AG09309 (cell line): ENCODE measurements around the gene TIPIN.
"Not testable (repeated sequence)": the region's sequence is repeated elsewhere in the genome, so short reads cannot be mapped to it uniquely, and the experiment has no call there.

ENCODE experiments used
- DNase-seq: peaks from one replicate; pipeline ENCODE4 v3.0.0-alpha.2; 2010; ENCODE audit warnings: low read depth
- H3K4me3 ChIP-seq: 2 replicates; pipeline ENCODE4 v1.5.1; 2011; ENCODE audit warnings: mild to moderate bottlenecking, low read depth, low read length, moderate library complexity; ENCODE audit not compliant: control insufficient read depth
- CTCF ChIP-seq: IDR thresholded peaks from 2 replicates; pipeline ENCODE4 v1.5.1; 2011; ENCODE audit warnings: mild to moderate bottlenecking, low read depth, low read length, inconsistent platforms; ENCODE audit not compliant: insufficient read depth, control insufficient read depth; ENCODE audit errors: missing control alignments

Gene TIPIN

GRCh38 chr15:66323312-66323928 lies 33.1 kb downstream of the TIPIN start:
- DNase-seq: no peak
- no peak for TF ChIP-seq CTCF
- H3K4me3 ChIP-seq: no peak overlapping the region

DNA sequence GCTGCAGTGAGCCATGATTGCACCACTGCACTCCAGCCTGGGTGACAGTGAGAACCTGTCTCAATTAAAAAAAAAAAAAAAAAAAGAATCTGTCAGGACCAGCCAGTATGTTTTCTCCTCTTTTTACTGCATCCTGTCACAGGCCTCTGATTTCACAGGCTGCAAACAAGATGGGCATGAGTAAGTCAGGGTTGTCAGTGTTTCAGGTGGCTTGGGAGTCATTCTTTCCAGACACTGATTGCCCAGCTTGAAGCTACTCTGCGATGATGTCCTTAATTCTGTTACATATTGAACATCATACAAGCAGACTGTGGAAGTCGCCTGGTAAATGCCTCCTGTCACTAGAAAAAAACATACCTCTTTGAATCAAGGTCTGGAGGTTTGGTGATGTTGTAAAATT lies 44.3 kb downstream of the TIPIN start:
- TF ChIP-seq CTCF: no peak
- no peak overlapping the region for H3K4me3 ChIP-seq
- no peak for DNase-seq

DNA sequence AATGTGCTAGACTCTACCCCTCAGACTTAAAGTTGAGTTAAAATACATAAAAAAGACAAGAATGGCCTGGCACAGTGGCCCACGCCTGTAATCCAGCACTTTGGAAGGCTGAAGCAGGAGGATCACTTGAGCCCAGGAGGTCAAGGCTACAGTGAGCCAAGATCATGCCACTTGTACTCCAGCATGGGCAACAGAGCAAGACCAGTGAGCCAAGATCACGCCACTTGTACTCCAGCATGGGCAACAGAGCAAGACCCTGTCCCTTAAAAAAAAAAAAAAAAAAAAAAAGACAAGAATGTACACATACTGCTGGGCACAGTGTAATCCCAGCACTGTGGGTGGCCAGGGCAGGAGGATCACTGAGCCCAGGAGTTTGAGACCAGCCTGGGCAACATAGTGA lies 45.7 kb downstream of the TIPIN start:
- no peak for TF ChIP-seq CTCF
- H3K4me3 ChIP-seq: no peak overlapping the region
- no peak for DNase-seq

DNA sequence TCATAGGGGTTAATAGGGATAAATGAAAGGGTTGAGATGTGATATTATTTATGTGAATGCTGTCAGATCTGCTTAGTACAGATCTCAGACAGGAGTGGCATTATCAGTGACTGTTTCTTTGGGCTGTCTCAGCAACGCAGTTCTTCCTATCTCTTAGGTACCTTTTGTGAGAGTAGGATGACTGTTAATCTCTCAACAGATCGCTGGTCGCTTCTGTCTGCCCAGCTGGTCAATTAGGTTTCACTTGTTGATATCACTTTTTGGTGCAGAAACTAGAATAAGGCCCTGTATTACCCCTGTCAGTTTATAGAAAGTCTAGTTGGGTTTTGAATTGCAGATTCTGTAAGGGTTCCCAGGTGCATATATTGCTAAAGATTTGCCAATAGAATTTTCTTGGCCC lies 46.7 kb downstream of the TIPIN start:
- DNase-seq: no peak
- H3K4me3 ChIP-seq: no peak overlapping the region
- TF ChIP-seq CTCF: no peak

GRCh38 chr15:66308531-66308930 lies 48.0 kb downstream of the TIPIN start:
- DNase-seq: no peak
- TF ChIP-seq CTCF: no peak
- H3K4me3 ChIP-seq: no peak overlapping the region

DNA sequence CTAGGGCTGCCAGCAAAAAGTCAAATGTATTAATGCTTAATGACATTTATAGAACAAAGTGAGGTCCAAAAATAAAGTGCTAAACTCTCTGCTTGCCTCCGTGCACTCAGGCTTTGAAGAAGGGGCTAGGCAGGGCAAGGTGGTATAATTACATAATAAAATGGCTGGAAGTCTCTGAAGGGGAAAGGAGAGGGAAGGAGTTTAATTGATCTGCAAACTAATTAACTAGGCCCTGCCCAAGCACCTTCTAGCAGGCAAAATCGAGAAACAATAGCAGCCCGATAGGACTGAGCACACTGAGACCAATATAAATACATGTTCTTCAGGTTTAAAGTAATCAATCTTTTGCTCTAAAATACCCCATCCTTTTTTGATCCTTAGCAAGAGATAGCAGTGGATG lies 50.1 kb downstream of the TIPIN start:
- H3K4me3 ChIP-seq: no peak overlapping the region
- TF ChIP-seq CTCF: no peak
- no peak for DNase-seq

DNA sequence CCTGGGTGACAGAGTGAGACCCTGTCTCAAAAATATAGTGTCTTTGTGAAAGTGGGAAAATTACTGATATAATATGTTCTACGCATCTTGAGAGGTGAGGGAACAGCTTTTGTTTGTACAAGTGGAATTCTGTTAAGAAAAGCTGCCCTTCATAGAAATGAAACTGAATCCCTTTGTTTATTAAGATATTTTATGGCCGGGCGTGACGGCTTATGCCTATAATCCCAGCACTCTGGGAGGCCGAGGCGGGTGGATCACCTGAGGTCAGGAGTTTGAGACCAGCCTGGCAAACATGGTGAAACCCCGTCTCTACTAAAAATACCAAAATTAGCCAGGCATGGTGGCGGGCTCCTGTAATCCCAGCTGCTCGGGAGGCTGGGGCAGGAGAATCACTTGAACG lies 52.1 kb downstream of the TIPIN start:
- not testable (repeated sequence) for H3K4me3 ChIP-seq, DNase-seq
